Heart right ventricle (tissue), 16 donors: ENCODE measurements around the gene KCNT1. TPM values are rescaled to one million over a fixed set of nuclear protein-coding genes. Genes with fewer than 3 reads are reported as not detected.

Experiments used
- ATAC-seq, 8 donors: fragments of 200-7000 bp; cut with Tn5 transposase; one replicate each; pipeline ENCODE4 v1.9.1; 2020; ENCODE audit warnings: mild to moderate bottlenecking in 8 of 8, moderate library complexity in 8 of 8, moderate number of reproducible peaks in 1 of 8
- DNase-seq, 2 donors: peaks; one replicate each; pipeline ENCODE4 v3.0.0-alpha.2; 2020
- H3K27ac ChIP-seq, 10 donors: fragments of 200-600 bp; sonication (generic) in 2 of 10; one replicate each; pipeline versions ENCODE4 v1.5.0 to v1.8.0; 2020 to 2022; ENCODE audit warnings: mild to moderate bottlenecking in 3 of 10
- H3K27me3 ChIP-seq, 7 donors: fragments of 200-600 bp; one replicate each; pipeline ENCODE4 v1.8.0; 2021 to 2022; ENCODE audit warnings: mild to moderate bottlenecking in 2 of 7
- H3K36me3 ChIP-seq, 9 donors: fragments of 200-600 bp; sonication (generic) in 1 of 9; one replicate each; pipeline versions ENCODE4 v1.5.0 to v1.8.0; 2020 to 2022; ENCODE audit warnings: mild to moderate bottlenecking in 2 of 9
- H3K4me1 ChIP-seq, 9 donors: fragments of 200-600 bp; sonication (generic) in 1 of 9; one replicate each; pipeline versions ENCODE4 v1.5.0 to v1.8.0; 2020 to 2022; ENCODE audit warnings: mild to moderate bottlenecking in 4 of 9
- H3K4me3 ChIP-seq, 10 donors: fragments of 200-600 bp; sonication (generic) in 2 of 10; one replicate each; pipeline versions ENCODE4 v1.5.0 to v1.8.0; 2020 to 2022; ENCODE audit warnings: mild to moderate bottlenecking in 7 of 10, moderate library complexity in 2 of 10
- H3K9me3 ChIP-seq, 11 donors: fragments of 200-600 bp in 10 of 11; sonication (generic) in 2 of 11; one replicate each; pipeline versions ENCODE4 v1.5.0 to v1.8.0; 2013 to 2022; ENCODE audit warnings: mild to moderate bottlenecking in 2 of 11, control low read depth in 1 of 11, moderate library complexity in 1 of 11
- CTCF ChIP-seq, 9 donors: fragments of 200-600 bp; sonication (generic) in 2 of 9; IDR thresholded peaks; one replicate each; pipeline versions ENCODE4 v1.5.0 to v1.8.0; 2021 to 2022; ENCODE audit warnings: antibody characterized with exemption in 9 of 9, mild to moderate bottlenecking in 5 of 9, moderate library complexity in 1 of 9
- WGBS, 2 donors: extraction: QIAGEN DNeasy Blood & Tissue Kit; methylation state at CpG; one replicate each; pipeline ENCODE4 v1.1.7; 2013; ENCODE audit warnings: inconsistent platforms in 1 of 2; 5-methylcytosine and 5-hydroxymethylcytosine counted together
- intact Hi-C, 10 donors: fragments of 100-400 bp; cut with DNase I; formaldehyde crosslinking; loops; one replicate each; pipeline versions ENCODE4 v1.11.1 to v1.14.2; 2022
- polyA plus RNA-seq, 2 donors: library from polyadenylated mRNA; stranded (reverse); fragments of 200-250 nt; gene quantifications; one replicate each; pipeline ENCODE4 v1.2.3, GENCODE V29; 2013
- total RNA-seq, 10 donors: library from RNA; stranded (reverse); fragmentation: NEBNext Ultra II Directional in 3 of 10; extraction: Animal tissue kit (Norgen Biotek cat#: 25700) in 3 of 10; gene quantifications; one replicate each; pipeline versions ENCODE4 v1.2.1 to v1.2.4, GENCODE V29; 2021 to 2023
- donor health status: Arrhythmogenic right ventricular cardiomyopathy.
- donor health status: ischemic (EF 13 %, LVEDD 7.1; RV severe dilation, severe dysfunction).
- donor health status: healthy with polysubstance abuse.
- donor health status: DM: no; HTN: yes; CAD: no.
- donor health status: DM: no; HTN: no; CAD: no.
- donor health status: ischemic (EF 25% LVEDD 6.9; RV normal size, moderate dysfunction).
- donor health status: ischemic (EF 25% LVEDD 5.7; RV mildly dilated, moderate dysfunction).
- donor health status: healthy.
- donor health status: DM: yes; HTN: yes; CAD: no.
- donor health status: Ischemic cardiomyopathy.
- donor health status: ischemic (EF 35%, LVEDD 5.7; RV mildly dilated, moderate dysfunction).
- donor health status: nonischemic (EF 11% LVEDD 7.7; RV severe dilation, severe dysfunction).
- donor health status: DM: yes; HTN: yes; CAD: no.
- donor health status: PGD.
- donor health status: ischemic (EF 29% LVEDD 5.4; RV normal size, mild dysfunction).
- donor health status: nonischemic (EF 23%, LVEDD 6.1; RV moderate dilation, normal function).

Gene KCNT1
- total and polyA plus RNA-seq, 12 donors = 0.14 to 14.1 (median 4.2) TPM

- intact Hi-C loops = loop anchor here in 3 of 10 donors (5.0 to 10.0 kb wide), 2 partner anchors 203 to 420 kb away; partner anchors contain the start of gene CAMSAP1 (in 1 of the 3)
- DNase-seq (peak in 1 of 2 donors; percentile 35), ATAC-seq (peak; percentile 21 to 67 (median 39))
- no peaks in the 10 kb centered on the region for H3K36me3 ChIP-seq
- H3K4me3 ChIP-seq = peak overlapping the region in 1 of 10 donors; percentile 13
- no peak overlapping the region for H3K27ac ChIP-seq
- no peak for TF ChIP-seq CTCF (IDR thresholded peaks at IDR 0.05)
- H3K27me3 ChIP-seq = peaks cover 5 to 53% (median 43%) of the 10 kb centered on the region in 7 donors
- H3K9me3 ChIP-seq = no peaks in the 10 kb centered on the region
- H3K4me1 ChIP-seq = peaks cover 0 to 28% (median 11%) of the 10 kb centered on the region in 9 donors
- WGBS, 2 donors = 50 to 62% methylated on average over 5 of the region's 5 CpGs
Measured at GRCh38 chr9:135704483-135704882, 2.5 kb downstream of the KCNT1 start.

- peaks cover 0 to 28% (median 11%) of the 10 kb centered on the region in 9 donors for H3K4me1 ChIP-seq
- peaks cover 5 to 53% (median 43%) of the 10 kb centered on the region in 7 donors for H3K27me3 ChIP-seq
- DNase-seq = peak in 1 of 2 donors; percentile 32
- no peak overlapping the region for H3K27ac ChIP-seq
- peak overlapping the region in 1 of 10 donors; percentile 24 for H3K4me3 ChIP-seq
- 44 to 56% methylated on average over 14 of the region's 14 CpGs for WGBS, 2 donors
- H3K9me3 ChIP-seq = no peaks in the 10 kb centered on the region
- ATAC-seq = peak in 7 of 8 donors; percentile 21 to 78 (median 52)
- H3K36me3 ChIP-seq = no peaks in the 10 kb centered on the region
- intact Hi-C loops = loop anchor here in 2 of 10 donors (10.0 kb wide), 1 partner anchor 419 kb away; no protein-coding TSS in a partner anchor
- TF ChIP-seq CTCF (IDR thresholded peaks at IDR 0.05) = no peak
Measured at GRCh38 chr9:135705376-135705775, 3.4 kb downstream of the KCNT1 start.

DNA sequence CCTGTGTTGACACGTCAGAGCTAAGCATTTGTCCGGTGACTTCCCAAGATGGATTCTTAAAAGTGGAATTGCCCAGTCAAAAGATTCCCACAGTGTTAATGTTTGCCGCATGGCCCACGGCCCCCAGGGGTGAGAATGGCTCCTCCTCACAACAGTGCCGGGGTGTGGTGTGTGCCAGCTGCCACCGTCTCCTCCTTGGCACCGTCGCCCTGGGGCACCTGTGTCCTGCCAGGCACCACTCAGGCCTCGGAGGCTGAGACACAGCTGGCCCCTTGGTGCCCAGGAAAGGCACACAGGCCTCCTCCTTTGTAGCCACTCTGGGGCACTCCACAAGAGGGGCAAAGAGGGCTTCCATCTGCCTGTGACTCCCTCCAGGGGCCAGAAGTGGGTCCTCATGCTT, 4.3 kb downstream of the KCNT1 start:
- intact Hi-C loops = loop anchor here in 2 of 10 donors (10.0 kb wide), 1 partner anchor 419 kb away; no protein-coding TSS in a partner anchor
- WGBS, 2 donors = 78 to 84% methylated on average over 9 of the region's 9 CpGs
- H3K4me3 ChIP-seq = no peak overlapping the region

More for the DNA sequence above, 4.3 kb downstream of the KCNT1 start:
- ATAC-seq = no peak
- no peaks in the 10 kb centered on the region for H3K9me3 ChIP-seq
- no peaks in the 10 kb centered on the region for H3K36me3 ChIP-seq
- no peak for DNase-seq
- peaks cover 0 to 28% (median 11%) of the 10 kb centered on the region in 9 donors for H3K4me1 ChIP-seq
- H3K27ac ChIP-seq = no peak overlapping the region
- peaks cover 5 to 51% (median 37%) of the 10 kb centered on the region in 7 donors for H3K27me3 ChIP-seq
- no peak for TF ChIP-seq CTCF (IDR thresholded peaks at IDR 0.05)
